Posterior vena cava (tissue), 2 donors: ENCODE measurements around the gene PORCN. TPM values are rescaled to one million over a fixed set of nuclear protein-coding genes. Genes with fewer than 3 reads are reported as not detected.
"Not testable (repeated sequence)": the region's sequence is repeated elsewhere in the genome, so short reads cannot be mapped to it uniquely, and the experiment has no call there.

ENCODE experiments used
- DNase-seq: peaks from one replicate; pipeline ENCODE4 v3.0.0-alpha.2; 2020; ENCODE audit warnings: low spot score
- intact Hi-C, 2 donors: fragments of 100-400 bp; cut with DNase I; formaldehyde crosslinking; loops; one replicate each; pipeline versions ENCODE4 v1.14.1 to v1.14.2; 2022 to 2023
- total RNA-seq, 2 donors: library from RNA; stranded (reverse); fragmentation: NEBNext Ultra II Directional; extraction: Animal tissue kit (Norgen Biotek cat#: 25700); gene quantifications; one replicate each; pipeline ENCODE4 v1.2.1, GENCODE V29; 2021
- donor health status: DM: yes; HTN: yes; CAD: no.
- donor health status: DM: yes; HTN: yes; CAD: no.

The PORCN gene
- total RNA-seq, 2 donors from 2014 or later = 8.7 to 12.1 TPM

DNA sequence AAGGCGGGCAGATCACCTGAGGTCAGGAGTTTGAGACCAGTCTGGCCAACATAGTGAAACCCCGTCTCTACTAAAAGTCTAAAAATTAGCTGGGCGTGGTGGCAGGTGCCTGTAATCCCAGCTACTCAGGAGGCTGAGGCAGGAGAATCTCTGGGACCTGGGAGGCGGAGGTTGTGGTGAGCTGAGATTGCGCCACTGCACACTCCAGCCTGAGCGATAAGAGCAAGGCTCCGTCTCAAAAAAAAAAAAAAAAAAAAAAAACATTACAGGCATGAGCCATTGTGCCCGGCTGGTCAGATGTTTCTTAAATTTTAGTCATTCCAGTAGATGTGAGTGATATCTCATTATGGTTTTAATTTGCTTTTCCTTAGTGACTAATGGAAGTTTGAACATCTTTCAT, 17.1 kb downstream of the PORCN start:
- intact Hi-C loops, DNase-seq: not testable (repeated sequence)

DNA sequence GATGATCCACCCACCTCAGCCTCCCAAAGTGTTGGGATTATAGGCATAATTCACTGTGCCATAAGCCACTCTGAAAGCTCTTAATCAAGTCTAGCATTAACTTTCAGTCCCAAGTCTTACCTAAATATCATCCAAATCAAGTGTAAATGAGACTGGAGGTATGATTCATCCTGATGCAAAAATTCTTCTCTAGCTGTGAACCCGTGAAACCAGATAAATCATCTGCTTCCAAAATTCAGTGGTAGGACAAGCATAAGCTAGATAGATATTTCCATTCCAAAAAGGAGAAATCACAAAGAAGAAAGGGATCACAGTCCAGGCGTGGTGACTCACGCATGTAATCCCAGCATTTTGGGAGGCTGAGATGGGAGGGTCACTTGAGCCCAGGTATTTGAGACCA, 21.9 kb downstream of the PORCN start:
- DNase-seq = no peak

DNA sequence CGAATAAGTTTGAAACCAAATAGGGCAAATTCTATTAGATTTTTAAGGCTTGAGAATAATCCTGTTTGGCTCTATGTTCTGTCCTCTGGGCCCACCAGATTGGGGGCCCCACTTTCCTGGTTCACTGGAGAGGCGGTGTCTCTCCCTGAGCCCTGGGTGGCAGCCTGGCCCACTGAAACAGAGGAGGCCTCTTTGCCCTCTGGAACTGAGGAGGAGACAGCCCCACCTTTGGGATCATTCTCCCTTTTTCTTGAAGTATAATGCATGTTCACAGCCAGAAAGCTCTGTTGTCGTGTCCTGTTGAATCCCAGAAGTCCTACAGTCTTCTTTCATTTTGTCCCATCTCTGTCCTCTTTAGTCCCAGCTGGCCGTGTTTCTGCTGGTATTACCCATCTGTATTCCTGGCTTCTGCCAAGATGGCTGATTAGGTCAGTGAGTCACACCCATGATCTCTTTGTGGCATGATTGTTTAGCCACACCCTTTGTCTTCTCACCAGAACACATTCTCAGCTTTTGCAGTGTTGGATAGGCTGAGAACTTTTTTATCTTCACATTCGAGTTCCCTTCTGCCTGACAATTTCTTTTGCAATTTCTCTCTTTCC, 22.7 kb downstream of the PORCN start:
- intact Hi-C loops = no loop called here
- DNase-seq = no peak

More for the DNA sequence above, 21.9 kb downstream of the PORCN start:
- intact Hi-C loops = no loop called here

DNA sequence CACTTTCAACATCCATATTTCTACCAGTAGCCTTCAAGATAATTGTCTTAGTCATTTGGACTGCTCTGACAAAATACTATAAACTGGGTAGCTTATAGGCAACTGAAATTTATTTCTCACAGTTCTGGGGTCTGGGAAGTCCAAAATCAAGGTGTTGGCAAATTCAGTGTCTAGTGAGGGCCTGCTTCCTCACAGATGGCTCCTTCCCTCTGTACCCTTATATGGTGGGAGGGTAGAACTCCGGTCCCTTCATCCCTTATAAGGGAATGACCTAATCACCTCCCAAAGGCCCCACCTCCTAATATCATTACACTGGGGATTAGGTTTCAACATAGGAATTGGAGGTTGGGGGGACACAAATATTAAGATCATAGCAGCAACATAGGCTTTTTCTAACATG, 23.4 kb downstream of the PORCN start:
- no peak for DNase-seq
- intact Hi-C loops = no loop called here

DNA sequence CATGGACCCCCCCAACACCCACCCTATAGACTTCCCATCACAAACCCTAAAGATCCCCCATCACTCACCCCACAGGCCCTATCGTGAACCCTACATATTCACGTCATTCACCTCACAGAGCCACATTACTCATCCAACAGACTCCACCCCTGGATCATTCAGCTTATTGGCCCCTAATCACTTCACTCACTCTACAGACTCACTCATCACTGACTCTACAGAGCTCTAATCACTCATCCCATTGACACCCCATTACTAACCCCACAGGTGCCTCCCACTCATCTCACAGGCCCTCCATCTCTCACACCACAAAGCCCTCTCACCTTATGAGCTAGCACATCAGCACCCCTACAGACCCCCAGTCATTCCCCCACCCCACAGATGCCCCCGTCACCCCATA, 24.4 kb downstream of the PORCN start:
- DNase-seq = no peak
- intact Hi-C loops = no loop called here

DNA sequence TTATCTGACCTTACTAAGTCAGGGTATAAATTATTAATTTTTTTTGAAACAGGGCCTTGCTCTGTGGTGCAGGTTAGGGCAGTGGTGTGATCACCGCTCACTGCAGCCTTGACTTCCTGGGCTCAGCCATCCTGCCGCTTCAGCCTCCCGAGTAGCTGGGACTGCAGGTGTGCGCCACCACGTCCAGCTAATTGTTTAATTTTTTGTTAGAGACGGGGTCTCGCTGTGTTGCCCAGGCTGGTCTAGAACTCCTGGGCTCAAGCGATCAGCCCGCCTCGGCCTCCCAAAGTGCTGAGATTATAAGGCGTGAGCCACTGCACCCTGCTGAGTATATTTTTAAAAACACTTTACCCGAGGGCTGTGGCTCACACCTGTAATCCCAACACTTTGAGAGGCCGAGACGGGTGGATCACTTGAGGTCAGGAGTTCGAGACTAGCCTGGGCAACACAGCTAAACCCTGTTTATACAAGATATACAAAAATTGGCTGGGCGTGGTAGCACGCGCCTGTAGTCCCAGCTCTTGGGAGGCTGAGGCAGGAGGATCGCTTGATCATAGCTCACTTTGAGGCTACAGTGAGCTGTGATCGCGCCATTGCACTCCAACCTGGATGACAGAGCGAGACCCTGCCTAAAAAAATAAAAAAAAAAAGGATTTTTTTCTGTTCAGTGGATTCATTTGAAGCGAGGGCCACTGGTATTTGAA, 30.0 kb downstream of the PORCN start:
- intact Hi-C loops = no loop called here
- no peak for DNase-seq

DNA sequence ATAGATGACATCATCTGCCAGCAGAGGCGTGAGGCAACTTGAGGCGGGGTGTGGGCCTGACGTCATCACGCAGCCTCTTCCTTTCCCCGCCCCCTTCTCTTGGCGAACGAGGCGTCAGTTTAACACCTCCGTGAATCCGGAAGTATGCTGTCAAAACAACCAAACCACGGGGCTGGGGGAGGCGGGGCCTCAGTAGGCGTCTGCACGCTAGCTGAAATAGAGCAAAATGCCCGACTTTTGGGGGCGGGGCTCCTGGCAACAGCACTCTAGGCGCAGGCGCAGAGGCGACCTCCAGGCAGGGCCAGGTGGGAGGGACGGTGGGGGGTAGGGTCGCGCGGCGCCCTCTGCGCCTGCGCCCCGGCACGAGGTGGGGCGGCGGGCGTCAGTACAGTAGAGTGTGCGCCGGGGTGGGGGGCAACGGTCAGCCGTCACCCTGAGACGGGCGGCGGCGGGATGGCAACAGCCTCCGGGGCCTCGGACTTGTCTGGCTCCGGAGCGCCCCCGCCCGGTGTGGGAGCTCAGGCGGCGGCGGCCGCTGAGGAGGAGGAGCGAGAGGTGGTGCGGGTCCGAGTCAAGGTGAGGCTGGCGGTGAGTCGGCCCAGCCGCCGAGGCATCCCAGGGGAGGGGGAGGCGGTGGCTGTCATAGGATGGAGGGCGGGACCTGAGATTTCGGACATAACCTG, 30.7 kb downstream of the PORCN start, which contains the start of gene TBC1D25:
Gene TBC1D25 (plus strand): TSS at position 370 of the 683 bp plus-strand sequence. CDS start 84 bp downstream, at position 454.
- peak; percentile 99 for DNase-seq
- intact Hi-C loops = no loop called here

DNA sequence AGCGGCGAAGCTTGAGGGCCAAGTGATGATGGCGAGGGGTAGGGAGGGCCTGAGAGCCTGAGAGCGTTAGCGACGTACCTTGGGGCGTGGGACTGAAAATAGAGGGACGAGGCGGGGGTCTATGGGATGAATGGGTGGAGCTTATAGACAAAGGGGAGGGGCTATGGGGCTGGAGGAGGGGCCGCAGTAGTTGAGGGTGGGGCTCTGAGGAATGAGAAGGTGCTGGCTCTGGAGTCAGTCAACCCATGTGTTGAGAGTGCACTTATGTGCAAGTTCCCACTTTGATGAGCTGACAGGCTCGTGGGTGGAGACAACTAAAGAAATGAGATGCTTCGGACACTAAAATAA, 31.2 kb downstream of the PORCN start:
- DNase-seq = no peak
- intact Hi-C loops = no loop called here

DNA sequence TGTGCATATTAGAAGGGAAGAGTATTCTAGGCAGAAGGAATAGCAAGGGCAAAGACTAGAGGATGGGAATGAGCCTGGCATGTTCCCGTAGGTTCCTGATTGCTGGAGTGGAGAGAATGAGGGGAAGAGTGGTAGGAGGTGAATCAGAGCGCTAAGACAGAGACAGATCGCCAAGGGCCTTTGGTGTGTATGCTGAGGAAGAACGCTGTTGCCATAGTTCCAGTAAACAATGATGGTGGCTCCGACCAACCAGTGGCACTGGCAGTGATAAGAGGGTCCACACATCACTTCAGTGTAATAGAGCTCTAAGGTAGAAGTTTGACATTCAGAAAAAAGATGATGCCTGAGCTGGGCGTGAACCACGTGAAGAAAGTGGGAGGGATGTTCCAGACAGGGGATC, 31.7 kb downstream of the PORCN start:
- DNase-seq = no peak
- intact Hi-C loops = no loop called here

DNA sequence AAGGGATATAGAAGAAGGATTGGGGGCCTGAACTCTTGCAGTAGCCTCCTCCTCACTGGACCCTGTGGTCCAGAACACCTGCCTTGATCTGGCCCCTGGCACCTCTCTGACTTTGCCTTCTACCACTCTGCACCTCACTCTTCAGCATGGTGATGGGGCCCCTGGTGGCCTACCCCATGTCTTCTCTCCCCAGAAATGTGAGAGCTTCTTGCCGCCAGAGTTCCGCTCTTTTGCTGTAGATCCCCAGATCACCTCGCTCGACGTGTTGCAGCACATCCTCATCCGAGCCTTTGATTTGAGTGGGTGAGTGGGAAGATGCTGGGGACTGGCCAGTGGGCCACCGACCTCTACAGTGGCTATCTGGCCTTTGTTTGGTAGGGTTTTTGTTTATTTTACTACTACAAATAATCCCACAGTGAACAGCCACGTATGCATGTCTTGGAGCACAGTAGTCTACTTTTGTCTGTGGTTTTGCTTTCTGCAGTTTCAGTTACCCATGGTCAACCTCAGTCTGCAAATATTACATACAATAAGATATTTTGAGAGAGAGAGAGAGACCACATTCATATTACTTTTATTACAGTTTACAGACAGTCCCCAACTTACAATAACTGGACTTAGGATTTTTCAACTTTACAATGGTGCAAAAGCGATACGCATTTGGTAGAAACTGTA, 32.5 kb downstream of the PORCN start:
- DNase-seq = no peak
- intact Hi-C loops = no loop called here

DNA sequence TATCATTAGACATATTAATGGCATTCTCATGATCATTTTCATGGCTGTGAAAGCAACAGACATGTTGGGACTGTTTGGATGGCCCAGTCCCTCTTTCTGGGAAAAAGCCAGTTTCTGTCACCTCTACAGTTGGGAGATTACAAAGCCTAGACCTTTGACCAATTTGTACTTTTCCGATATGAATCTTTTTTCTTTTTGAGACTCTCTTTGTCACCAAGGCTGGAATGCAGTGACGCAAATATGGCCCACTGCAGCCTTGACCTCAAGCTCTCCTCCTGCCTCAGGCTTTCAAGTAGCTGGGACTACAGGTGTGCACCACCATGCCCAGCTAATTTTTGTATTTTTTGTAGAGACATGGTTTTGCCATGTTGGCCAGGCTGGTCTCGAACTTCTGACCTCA, 40.1 kb downstream of the PORCN start:
- DNase-seq = no peak
- intact Hi-C loops = no loop called here

DNA sequence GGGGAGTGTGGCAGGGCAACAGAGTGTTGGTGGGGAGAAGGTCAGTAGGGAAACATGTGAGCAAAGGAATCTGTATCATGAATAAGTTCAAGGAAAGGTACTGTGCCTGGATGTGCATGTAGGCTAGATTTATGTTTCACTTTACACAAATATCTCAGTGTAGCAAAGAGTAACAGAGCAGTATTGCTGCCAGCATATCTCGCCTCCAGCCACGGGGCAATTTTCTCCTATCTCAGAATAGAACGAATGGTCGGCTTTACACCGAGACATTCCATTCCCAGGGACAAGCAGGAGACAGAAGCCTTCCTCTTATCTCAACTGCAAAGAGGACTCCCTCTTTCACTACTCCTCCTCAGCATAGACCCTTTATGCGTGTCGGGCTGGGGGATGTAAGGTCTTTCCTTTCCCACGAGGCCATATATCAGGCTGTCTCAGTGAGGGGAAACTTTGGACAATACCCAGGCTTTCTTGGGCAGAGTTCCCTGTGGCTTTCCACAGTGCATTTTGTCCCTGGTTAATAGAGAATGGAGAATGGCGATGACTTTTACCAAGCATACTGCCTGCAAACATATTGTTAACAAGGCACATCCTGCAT, 47.0 kb downstream of the PORCN start:
- intact Hi-C loops = not testable (repeated sequence)
- peak; percentile 5 for DNase-seq

DNA sequence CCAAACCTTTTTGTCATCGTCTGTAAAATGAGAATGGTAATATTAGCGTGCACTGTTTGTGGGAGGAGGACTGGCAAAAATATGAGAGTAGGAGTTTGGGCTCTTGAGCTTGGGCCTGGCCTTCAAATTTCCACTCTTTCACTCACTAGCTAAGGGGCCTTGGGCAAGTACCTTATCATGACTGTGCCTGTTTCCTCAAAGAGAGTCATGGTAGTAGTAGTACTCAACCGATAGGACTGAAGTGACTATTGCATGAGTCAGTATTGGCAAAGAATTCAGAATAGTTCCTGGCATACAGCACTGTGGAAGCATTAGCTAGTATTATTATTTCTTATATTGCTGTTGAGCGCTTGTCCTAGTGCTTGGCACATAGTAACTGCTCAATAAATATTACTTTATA, 49.5 kb downstream of the PORCN start:
- DNase-seq = no peak
- intact Hi-C loops = no loop called here

DNA sequence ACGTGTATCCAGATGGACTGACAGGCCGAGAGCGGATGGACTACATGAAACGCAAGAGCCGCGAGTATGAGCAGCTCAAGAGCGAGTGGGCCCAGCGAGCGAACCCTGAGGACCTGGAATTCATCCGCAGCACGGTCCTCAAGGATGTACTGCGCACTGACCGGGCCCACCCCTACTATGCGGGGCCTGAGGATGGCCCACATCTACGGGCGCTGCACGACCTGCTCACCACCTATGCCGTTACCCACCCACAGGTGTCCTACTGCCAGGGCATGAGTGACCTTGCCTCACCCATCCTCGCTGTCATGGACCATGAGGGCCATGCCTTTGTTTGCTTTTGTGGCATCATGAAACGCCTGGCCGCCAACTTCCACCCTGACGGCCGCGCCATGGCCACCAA, 50.8 kb downstream of the PORCN start:
- intact Hi-C loops = no loop called here
- no peak for DNase-seq

DNA sequence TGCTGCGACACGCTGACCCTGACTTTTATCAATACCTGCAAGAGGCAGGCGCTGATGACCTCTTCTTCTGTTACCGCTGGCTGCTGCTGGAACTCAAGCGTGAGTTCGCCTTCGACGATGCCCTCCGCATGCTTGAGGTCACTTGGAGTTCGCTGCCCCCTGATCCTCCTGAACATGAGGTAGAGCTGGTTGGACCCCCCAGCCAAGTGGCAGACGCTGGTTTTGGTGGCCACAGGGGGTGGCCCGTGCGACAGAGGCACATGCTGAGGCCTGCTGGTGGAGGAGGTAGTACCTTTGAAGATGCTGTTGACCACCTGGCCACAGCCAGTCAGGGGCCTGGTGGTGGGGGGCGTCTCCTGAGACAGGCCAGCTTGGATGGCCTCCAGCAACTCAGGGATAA, 51.3 kb downstream of the PORCN start:
- intact Hi-C loops = no loop called here
- DNase-seq = no peak

DNA sequence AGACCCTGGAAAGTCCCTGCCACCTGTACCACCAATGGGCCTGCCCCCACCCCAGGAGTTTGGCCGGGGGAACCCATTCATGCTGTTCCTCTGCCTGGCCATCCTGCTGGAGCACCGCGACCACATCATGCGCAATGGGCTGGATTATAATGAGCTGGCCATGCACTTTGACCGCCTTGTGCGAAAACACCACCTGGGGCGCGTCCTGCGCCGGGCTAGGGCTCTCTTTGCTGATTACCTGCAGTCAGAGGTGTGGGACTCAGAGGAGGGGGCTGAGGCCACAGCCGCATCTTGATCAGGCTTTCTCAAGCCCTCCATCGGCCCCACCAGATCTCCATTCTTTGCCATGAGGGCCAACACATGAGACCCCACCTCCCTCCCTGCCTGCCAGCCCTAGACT, 51.9 kb downstream of the PORCN start:
- intact Hi-C loops = no loop called here

DNA sequence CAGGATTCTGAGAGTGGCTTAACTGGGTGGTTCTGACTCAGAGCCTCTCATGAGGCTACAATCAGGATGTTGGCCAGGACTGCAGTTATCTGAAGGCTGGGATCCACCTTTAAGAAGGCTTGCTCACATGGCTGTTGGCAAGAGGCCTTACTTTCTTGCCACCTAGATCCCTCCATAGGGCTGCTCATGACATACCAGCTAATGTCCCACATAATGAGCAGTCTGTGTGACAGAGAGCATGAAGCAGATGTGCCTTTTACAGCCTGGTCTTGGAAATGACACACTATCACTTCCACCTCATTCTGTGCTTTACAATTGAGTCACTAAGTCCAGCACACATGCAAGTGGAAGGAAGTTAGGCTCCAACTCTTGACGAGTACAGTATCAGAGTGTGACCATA, 61.2 kb downstream of the PORCN start:
- intact Hi-C loops = no loop called here
- no peak for DNase-seq

More for the DNA sequence above, 51.9 kb downstream of the PORCN start:
- DNase-seq = no peak
